IgD-negative memory B cell (primary cell): ENCODE data around the gene PNPT1. TPM values are rescaled to one million over a fixed set of nuclear protein-coding genes. Genes with fewer than 3 reads are reported as not detected.
"Not testable (repeated sequence)": the region's sequence is repeated elsewhere in the genome, so short reads cannot be mapped to it uniquely, and the experiment has no call there.

Source experiments
- H3K27ac Mint-ChIP-seq, 3 donors: one replicate each; pipeline ENCODE4 v1.8.0; 2020 to 2022; ENCODE audit warnings: mild to moderate bottlenecking in 3 of 3, mixed read lengths in 3 of 3, moderate library complexity in 1 of 3
- H3K27me3 Mint-ChIP-seq: one replicate; pipeline ENCODE4 v1.8.0; 2021; ENCODE audit warnings: mixed read lengths
- H3K36me3 Mint-ChIP-seq: one replicate; pipeline ENCODE4 v1.8.0; 2020; ENCODE audit warnings: mild to moderate bottlenecking, mixed read lengths
- H3K4me1 Mint-ChIP-seq, 3 donors: one replicate each; pipeline ENCODE4 v1.8.0; 2020 to 2022; ENCODE audit warnings: mixed read lengths in 3 of 3, mild to moderate bottlenecking in 1 of 3
- H3K4me3 Mint-ChIP-seq, 4 donors: one replicate each; pipeline ENCODE4 v1.8.0; 2020 to 2022; ENCODE audit warnings: mild to moderate bottlenecking in 4 of 4, mixed read lengths in 4 of 4, moderate library complexity in 3 of 4
- H3K9me3 Mint-ChIP-seq, 3 donors: one replicate each; pipeline ENCODE4 v1.8.0; 2020 to 2021; ENCODE audit warnings: mixed read lengths in 3 of 3, mild to moderate bottlenecking in 1 of 3
- polyA plus RNA-seq: library from polyadenylated mRNA; unstranded; fragments of 300-500 nt; fragmentation: Illumina TruSeq; gene quantifications from one replicate; pipeline ENCODE4 v1.2.3, GENCODE V29; 2021

The PNPT1 gene
- polyA plus RNA-seq, 1 donor from 2014 or later: 20.6 TPM

DNA sequence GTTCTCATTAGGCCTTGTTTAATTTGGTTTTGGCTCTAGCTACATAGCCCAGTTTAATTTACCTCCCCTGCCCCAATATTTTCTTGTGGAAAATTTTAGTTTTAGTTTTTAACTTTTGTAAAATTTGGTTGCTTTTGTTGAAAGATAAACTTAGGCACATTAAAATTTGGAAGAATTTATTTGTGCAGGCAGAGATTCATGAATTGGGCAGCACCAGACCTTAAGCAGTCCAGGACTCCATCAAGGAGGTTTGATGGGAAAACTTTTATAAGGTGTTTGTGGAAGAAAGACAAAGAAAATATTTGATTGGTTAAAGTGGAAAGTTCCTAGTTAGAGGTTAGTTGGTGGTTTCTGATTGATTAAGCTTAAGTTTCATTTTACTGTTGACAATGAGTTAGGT, 16.4 kb upstream of the PNPT1 start:
- no peaks in the 10 kb centered on the region for H3K36me3 Mint-ChIP-seq
- H3K4me1 Mint-ChIP-seq: peaks cover 0 to 3% (median 0%) of the 10 kb centered on the region in 3 donors
- peaks cover 8% of the 10 kb centered on the region for H3K27me3 Mint-ChIP-seq
- H3K9me3 Mint-ChIP-seq: peaks cover 0 to 5% (median 0%) of the 10 kb centered on the region in 3 donors
- no peak overlapping the region for H3K4me3 Mint-ChIP-seq
- no peak overlapping the region for H3K27ac Mint-ChIP-seq

DNA sequence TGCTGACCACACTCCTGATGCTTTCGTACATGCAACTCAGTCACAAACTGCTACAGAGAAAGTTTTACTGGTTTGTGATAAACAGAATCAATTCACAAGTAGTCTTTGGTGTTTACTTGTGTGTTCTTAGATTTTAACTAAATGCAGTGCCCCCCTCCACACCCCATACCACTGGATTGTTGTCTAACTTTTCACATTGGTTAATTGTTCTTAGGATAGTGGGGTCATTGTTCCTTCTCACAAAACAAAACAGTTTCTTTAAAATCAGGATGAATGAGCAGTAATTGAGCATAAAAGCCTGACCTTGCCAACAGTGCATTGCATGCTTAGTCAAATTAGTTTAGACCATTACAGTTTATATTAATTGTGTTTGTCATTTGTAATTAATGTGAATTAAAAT, 14.1 kb upstream of the PNPT1 start:
- Mint-ChIP-seq H3K27me3 (peaks cover 12% of the 10 kb centered on the region), H3K4me3 (no peak overlapping the region), H3K9me3 (peaks cover 0 to 7% (median 0%) of the 10 kb centered on the region in 3 donors), H3K4me1 (no peaks in the 10 kb centered on the region), H3K27ac (no peak overlapping the region), H3K36me3 (no peaks in the 10 kb centered on the region)

DNA sequence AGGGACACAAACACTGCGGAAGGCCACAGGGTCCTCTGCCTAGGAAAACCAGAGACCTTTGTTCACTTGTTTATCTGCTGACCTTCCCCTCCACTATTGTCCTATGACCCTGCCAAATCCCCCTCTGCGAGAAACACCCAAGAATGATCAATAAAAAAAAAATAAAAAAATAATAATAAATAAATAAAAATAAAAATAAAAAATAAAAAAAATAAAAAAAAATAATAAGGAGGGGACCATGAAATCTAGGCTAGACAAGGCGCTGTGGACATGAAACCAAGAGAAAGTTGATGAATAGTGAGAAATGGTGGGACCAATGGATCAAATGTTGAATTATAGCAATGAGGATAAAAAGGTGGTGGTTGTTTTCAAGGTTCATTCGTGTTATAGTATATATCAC, 12.6 kb upstream of the PNPT1 start:
- H3K36me3 Mint-ChIP-seq, H3K27ac Mint-ChIP-seq, H3K4me3 Mint-ChIP-seq, H3K4me1 Mint-ChIP-seq, H3K9me3 Mint-ChIP-seq: not testable (repeated sequence)
- peaks cover 20% of the 10 kb centered on the region for H3K27me3 Mint-ChIP-seq

DNA sequence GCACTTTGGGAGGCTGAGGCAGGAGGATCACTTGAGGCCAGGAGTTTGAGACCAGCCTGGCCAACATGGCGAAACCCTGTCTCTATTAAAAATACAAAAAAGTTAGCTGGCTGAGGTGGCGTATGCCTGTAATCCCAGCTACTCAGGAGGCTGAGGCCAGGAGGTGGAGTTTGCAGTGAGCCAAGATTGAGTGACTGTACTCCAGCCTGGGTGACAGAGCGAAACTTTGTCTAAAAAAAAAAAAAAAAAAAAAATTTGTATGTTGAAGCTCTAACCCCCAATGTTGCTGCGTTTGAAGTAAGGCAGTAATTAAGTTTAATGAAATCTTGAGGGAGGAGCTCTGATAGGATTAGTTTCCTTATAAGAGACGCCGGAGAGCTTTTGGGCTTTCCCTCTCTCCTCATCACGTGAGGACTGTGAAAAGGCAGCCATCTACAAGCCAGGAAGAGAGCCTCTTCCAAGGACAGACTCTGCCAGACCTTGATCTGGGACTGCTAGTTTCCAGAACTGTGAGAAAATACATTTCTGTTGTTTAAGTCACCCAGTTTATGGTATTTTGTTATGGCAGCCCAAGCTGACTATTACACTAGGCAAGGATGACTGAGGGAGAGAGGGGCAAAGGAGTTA, 11.5 kb upstream of the PNPT1 start:
- H3K9me3 Mint-ChIP-seq: peaks cover 0 to 5% (median 0%) of the 10 kb centered on the region in 3 donors
- no peaks in the 10 kb centered on the region for H3K36me3 Mint-ChIP-seq
- H3K27me3 Mint-ChIP-seq: peaks cover 25% of the 10 kb centered on the region

DNA sequence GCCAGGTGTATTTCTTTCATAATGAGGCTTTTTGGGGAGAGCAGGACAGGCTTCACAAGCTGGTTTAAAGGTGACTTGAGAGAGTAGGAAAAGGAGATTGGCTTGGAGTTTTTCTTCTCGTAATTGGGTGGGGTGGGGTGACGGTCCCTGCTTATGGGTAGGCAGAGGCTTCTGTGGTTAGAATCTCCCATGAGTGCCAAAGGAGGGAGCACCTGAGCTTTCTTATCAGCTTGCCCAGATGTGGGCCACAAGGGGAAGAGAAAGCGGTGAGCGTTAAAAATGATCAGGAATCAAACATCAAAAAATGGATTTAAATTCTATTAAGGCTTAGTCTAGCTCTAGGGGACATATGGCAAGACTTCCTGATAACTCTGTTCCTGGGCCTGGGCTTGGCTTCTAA, 9.7 kb upstream of the PNPT1 start:
- no peak overlapping the region for H3K27ac Mint-ChIP-seq
- peaks cover 0 to 5% (median 0%) of the 10 kb centered on the region in 3 donors for H3K9me3 Mint-ChIP-seq
- H3K4me1 Mint-ChIP-seq: no peaks in the 10 kb centered on the region
- peaks cover 2% of the 10 kb centered on the region for H3K36me3 Mint-ChIP-seq
- H3K4me3 Mint-ChIP-seq: no peak overlapping the region
- H3K27me3 Mint-ChIP-seq: peaks cover 29% of the 10 kb centered on the region

More for the DNA sequence above, 11.5 kb upstream of the PNPT1 start:
- H3K4me1 Mint-ChIP-seq: no peaks in the 10 kb centered on the region
- H3K4me3 Mint-ChIP-seq: no peak overlapping the region
- no peak overlapping the region for H3K27ac Mint-ChIP-seq

DNA sequence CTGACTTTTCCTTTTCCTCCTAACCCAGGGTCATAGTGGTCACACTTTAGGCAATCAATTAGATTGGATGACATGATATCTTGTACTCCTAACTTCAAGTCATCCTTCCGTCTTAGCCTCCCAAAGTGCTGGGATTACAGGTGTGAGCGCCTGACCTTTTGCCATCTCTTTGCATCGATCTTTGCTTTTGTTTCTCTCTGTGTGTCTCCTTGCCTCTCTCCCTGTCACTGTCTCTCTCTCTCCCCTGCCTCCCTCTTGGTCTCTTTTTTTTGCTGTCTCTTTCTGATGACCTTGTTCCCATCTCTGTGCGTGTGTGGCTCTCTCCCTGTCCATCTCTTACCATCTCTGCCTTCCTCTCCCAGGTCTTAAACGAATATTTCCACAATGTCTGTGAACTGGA, 904 bp downstream of the PNPT1 start:
- peak overlapping the region; percentile 95 to 99 (median 98) for H3K4me3 Mint-ChIP-seq
- H3K36me3 Mint-ChIP-seq, H3K9me3 Mint-ChIP-seq, H3K27me3 Mint-ChIP-seq: not testable (repeated sequence)
- H3K27ac Mint-ChIP-seq: peak overlapping the region in 2 of 3 donors; percentile 39 to 80
- peaks cover 16 to 26% (median 22%) of the 10 kb centered on the region in 3 donors for H3K4me1 Mint-ChIP-seq

DNA sequence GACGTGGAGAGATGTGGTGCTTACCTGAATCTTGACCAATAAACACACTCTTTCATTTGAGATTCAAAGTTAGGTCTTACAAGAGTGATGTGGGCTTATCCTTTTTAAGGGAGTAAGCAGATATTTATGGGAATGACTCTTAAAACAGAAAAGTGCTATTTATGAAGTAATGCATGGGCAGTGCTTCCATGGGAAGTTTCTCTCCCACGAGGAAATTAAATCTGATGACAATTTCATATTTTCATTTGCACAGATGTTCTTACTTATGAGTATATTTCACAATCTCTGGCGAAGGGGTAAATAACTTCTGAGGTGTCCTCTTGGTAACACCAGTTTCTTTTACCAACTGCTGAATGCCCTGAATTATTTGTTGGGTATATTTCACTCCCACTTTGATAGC, 21.0 kb downstream of the PNPT1 start:
- no peaks in the 10 kb centered on the region for H3K27me3 Mint-ChIP-seq
- peaks cover 3% of the 10 kb centered on the region for H3K36me3 Mint-ChIP-seq
- no peak overlapping the region for H3K4me3 Mint-ChIP-seq
- H3K9me3 Mint-ChIP-seq: no peaks in the 10 kb centered on the region
- peak overlapping the region in 1 of 3 donors; percentile 50 for H3K27ac Mint-ChIP-seq
- no peaks in the 10 kb centered on the region for H3K4me1 Mint-ChIP-seq

DNA sequence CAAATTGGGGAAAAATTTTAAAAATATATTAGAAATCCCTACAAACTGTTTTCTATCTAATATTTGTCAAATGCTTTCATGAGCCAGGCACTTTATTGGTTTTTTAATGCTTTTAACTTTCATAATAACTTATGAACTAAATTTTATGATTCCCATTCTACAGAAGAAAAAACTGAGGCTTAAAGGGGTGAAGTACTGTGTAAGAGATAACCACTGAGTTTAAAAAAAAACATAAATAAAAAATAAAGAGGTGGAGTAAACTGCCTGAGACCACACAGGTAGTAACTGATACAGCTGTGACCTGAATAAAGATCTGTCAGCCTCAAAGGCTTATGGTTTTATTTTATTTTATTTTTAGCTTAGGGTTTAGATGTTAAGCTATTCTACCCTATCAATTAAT, 24.7 kb downstream of the PNPT1 start:
- H3K4me1 Mint-ChIP-seq: no peaks in the 10 kb centered on the region
- no peaks in the 10 kb centered on the region for H3K27me3 Mint-ChIP-seq
- no peak overlapping the region for H3K27ac Mint-ChIP-seq
- H3K4me3 Mint-ChIP-seq: no peak overlapping the region
- peaks cover 5% of the 10 kb centered on the region for H3K36me3 Mint-ChIP-seq
- H3K9me3 Mint-ChIP-seq: no peaks in the 10 kb centered on the region

DNA sequence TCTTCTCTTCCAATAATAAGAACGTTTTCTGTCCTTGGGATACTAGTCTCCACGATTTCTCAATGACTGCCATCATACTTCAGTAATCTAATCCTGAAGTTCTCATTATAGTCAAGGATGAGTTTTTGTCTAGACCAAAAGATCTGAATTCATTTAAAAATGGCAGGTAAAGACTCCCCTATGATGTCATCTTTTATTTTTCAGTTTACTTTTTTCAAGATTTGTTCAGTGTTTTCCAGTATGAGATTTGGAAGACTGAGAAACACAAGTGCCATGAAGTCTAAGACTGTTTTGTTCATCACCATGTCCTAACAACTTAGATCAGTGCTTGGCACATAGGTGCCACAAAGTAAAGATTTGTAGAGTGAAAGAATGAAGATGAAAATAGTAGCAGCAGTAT, 40.4 kb downstream of the PNPT1 start:
- Mint-ChIP-seq H3K4me1 (no peaks in the 10 kb centered on the region), H3K27ac (no peak overlapping the region), H3K27me3 (no peaks in the 10 kb centered on the region), H3K4me3 (no peak overlapping the region), H3K9me3 (no peaks in the 10 kb centered on the region), H3K36me3 (peaks cover 12% of the 10 kb centered on the region)

DNA sequence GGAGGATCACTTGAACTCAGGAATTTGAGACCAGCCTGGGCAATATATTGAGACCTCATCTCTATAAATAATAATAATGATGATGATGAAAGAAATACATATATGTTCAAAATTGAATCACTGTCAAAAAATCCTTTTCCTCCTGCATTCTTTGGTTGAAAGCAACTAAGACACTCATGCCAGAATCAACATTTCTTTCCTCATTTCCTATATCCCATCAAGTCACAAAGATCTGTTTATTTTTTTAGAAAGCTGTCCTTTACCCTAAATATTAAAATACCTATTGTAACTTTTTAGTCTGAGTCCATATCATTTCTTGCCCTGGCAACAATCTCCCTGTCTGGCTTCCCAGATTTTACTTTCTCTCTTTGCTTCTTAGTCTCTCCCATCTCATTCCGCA, 44.4 kb downstream of the PNPT1 start:
- H3K27me3 Mint-ChIP-seq: no peaks in the 10 kb centered on the region
- H3K27ac Mint-ChIP-seq: no peak overlapping the region
- H3K4me3 Mint-ChIP-seq: no peak overlapping the region
- no peaks in the 10 kb centered on the region for H3K9me3 Mint-ChIP-seq
- peaks cover 8% of the 10 kb centered on the region for H3K36me3 Mint-ChIP-seq
- H3K4me1 Mint-ChIP-seq: no peaks in the 10 kb centered on the region

DNA sequence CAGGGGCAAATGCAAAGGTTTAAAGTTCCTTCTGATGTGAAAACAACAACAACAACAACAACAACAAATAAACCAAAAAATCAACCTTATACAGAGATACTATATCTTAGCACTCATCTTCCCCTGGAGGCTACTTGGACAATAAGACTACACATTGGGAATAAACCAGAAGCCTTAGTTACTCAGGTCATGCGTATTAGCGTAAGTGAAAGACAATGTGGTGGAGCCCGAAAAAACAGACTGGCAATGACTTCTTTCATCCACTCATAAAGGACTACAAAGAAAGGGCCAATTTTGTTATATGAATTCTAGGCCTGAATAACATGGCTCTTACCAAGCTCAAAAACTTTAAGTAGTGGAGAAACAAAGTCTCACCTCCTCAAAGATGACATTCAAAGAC, 56.8 kb downstream of the PNPT1 start:
- no peaks in the 10 kb centered on the region for H3K4me1 Mint-ChIP-seq
- H3K27me3 Mint-ChIP-seq: no peaks in the 10 kb centered on the region
- peaks cover 5% of the 10 kb centered on the region for H3K36me3 Mint-ChIP-seq
- no peak overlapping the region for H3K27ac Mint-ChIP-seq
- no peaks in the 10 kb centered on the region for H3K9me3 Mint-ChIP-seq
- H3K4me3 Mint-ChIP-seq: no peak overlapping the region

DNA sequence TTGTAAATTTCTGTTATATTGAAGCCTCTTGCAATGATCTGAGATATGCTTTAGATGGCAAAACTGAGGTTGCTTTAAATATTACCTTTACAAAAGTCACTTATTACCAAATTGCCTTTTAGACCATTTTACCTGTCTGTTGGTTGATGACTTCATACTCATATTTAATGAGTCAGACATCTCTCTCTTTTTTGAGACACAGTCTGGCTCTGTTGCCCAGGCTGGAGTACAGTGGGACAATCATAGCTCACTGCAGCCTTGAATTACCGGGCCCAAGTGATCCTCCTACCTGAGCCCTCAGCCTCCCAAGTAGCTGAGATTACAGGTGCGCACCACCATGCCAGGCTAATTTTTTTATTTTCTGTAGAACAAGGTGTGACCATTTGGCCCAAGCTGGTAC, 64.7 kb downstream of the PNPT1 start:
- Mint-ChIP-seq H3K27me3 (no peaks in the 10 kb centered on the region), H3K4me3 (no peak overlapping the region), H3K4me1 (peaks cover 12 to 28% (median 17%) of the 10 kb centered on the region in 3 donors), H3K27ac (no peak overlapping the region), H3K9me3 (no peaks in the 10 kb centered on the region), H3K36me3 (peaks cover 4% of the 10 kb centered on the region)

DNA sequence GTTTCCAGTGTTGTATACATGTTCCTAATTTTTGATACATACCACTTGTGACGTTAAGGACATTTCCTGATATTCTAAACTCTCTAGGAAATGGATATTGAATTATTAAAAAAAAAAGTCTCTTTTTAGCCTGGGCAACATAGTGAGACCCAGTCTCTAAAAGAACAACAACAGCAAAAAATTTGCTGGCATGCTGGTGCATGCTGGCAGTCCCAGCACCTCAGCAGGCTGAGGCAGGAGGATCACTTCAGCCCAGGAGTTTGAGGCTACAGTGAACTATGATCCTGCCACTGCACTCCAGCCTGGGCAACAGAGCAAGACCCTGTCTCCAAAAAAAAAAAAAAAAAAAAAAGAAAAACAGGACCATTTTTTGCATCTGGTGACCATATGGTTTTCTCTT, 65.7 kb downstream of the PNPT1 start:
- H3K4me3 Mint-ChIP-seq: no peak overlapping the region
- H3K9me3 Mint-ChIP-seq: no peaks in the 10 kb centered on the region
- no peaks in the 10 kb centered on the region for H3K27me3 Mint-ChIP-seq
- H3K4me1 Mint-ChIP-seq: peaks cover 17 to 38% (median 27%) of the 10 kb centered on the region in 3 donors
- no peak overlapping the region for H3K27ac Mint-ChIP-seq
- H3K36me3 Mint-ChIP-seq: peaks cover 4% of the 10 kb centered on the region

DNA sequence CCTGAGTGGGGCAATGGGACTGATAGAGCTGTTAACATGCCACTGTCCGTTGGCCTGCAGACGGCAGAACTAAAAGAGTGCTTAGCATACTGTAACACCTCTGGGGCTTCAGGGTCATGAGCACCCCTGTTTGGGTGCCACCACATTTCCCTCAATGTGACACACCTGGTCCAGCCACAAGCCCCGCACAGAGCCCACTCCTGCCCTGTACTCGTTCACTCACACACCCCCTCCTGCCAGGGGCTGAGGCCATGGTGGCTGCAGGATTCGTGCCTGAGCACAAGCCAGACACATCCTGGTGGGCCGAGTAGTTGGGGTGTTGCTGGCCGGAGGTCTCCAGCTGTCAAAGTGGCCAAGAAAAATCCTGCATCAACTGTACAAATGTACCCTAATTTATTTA, 71.8 kb downstream of the PNPT1 start:
- no peak overlapping the region for H3K4me3 Mint-ChIP-seq
- H3K27ac Mint-ChIP-seq: no peak overlapping the region
- H3K27me3 Mint-ChIP-seq: no peaks in the 10 kb centered on the region
- H3K36me3 Mint-ChIP-seq: peaks cover 2% of the 10 kb centered on the region
- H3K9me3 Mint-ChIP-seq: no peaks in the 10 kb centered on the region
- peaks cover 37 to 50% (median 41%) of the 10 kb centered on the region in 3 donors for H3K4me1 Mint-ChIP-seq

DNA sequence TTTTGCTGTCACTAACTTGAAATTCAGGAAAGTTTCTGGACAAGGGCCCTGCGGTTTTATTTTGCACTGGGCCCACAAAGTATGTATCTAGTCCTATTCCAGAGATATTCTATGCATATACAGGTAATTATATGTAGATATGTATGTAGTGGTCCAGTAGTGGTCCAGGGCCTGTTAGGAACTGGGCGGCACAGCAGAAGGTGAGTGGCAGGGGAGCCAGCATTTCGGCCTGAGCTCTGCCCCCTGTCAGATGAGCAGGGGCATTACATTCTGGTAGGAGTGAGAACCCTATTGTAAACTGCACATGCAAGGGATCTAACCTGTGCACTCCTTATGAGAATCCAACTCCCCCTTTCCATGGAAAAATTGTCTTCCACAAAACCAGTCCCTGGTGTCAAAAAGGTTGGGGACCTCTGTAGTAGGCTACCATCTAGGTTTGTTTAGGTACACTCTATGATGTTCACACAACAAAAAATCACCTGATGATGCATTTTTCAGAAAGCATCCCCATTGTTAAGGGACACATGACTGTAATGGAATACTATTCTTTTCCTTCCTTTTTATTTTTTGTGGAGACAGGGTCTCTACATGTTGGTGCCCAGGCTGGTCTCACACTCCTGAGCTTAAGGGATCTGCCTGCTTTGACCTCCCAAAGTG, 73.4 kb downstream of the PNPT1 start:
- H3K4me1 Mint-ChIP-seq: peaks cover 22 to 54% (median 42%) of the 10 kb centered on the region in 3 donors
- peak overlapping the region; percentile 73 to 85 (median 75) for H3K27ac Mint-ChIP-seq
- no peaks in the 10 kb centered on the region for H3K27me3 Mint-ChIP-seq
- peak overlapping the region in 2 of 4 donors; percentile 14 to 85 for H3K4me3 Mint-ChIP-seq
- H3K36me3 Mint-ChIP-seq: peaks cover 2% of the 10 kb centered on the region
- no peaks in the 10 kb centered on the region for H3K9me3 Mint-ChIP-seq
